ENCODE results near the gene MPDU1. TPM values are rescaled to one million over a fixed set of nuclear protein-coding genes. Genes with fewer than 3 reads are reported as not detected.

MPDU1 gene
- polyA plus RNA-seq, 1 donor (not counting 4 experiments of a cell fraction or from before 2014, with no cell fraction given) = 57.8 TPM

DNA sequence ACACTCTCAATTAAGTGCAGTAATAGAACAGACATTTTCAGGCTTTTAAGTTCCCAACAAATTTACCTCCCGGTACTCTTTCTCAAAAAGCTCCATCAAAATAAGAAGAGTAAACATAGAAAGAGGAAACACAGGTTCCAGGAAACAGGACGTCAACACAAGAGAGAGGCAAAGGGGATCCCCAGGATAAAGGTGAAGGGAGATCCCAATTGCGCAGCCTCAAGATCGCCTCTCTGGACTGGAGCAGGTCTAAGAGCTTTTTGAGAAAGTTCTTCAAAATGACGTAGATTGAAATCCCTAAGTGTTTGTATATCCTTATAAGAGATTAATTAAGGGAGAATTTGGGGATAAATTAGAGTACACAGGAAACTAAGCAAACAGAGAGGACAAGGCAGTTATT lies 35.0 kb downstream of the MPDU1 start:
- dilution Hi-C loops (cut with MboI; ENCODE audit: extremely low pct_ligation_motif_present, low sequenced_read_pairs) = no loop called here
- no peaks in the 10 kb centered on the region for H4K20me1 ChIP-seq (ENCODE audit: control insufficient read depth, extremely low read depth, insufficient read depth, low read length)
- H3K27me3 ChIP-seq (ENCODE audit: control insufficient read depth, extremely low read depth, insufficient read depth, low read length) = no peaks in the 10 kb centered on the region
- H3K4me1 ChIP-seq (ENCODE audit: control insufficient read depth, extremely low read depth, insufficient read depth, low read length) = peaks cover 2% of the 10 kb centered on the region
- no peak for TF ChIP-seq EZH2 (IDR thresholded peaks at IDR 0.05; ENCODE audit: low read length)
- TF ChIP-seq, protein P1, sequence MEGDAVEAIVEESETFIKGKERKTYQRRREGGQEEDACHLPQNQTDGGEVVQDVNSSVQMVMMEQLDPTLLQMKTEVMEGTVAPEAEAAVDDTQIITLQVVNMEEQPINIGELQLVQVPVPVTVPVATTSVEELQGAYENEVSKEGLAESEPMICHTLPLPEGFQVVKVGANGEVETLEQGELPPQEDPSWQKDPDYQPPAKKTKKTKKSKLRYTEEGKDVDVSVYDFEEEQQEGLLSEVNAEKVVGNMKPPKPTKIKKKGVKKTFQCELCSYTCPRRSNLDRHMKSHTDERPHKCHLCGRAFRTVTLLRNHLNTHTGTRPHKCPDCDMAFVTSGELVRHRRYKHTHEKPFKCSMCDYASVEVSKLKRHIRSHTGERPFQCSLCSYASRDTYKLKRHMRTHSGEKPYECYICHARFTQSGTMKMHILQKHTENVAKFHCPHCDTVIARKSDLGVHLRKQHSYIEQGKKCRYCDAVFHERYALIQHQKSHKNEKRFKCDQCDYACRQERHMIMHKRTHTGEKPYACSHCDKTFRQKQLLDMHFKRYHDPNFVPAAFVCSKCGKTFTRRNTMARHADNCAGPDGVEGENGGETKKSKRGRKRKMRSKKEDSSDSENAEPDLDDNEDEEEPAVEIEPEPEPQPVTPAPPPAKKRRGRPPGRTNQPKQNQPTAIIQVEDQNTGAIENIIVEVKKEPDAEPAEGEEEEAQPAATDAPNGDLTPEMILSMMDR (optimal IDR thresholded peaks at IDR 0.05 in 1 of 3, IDR thresholded peaks at IDR 0.05 in 1 of 3, conservative IDR thresholded peaks at IDR 0.05 in 1 of 3; ENCODE audit: extremely low read depth in 1 of 3, insufficient read depth in 2 of 3, low read length in 3 of 3) = no peak
- no peak overlapping the region for H2AFZ ChIP-seq (ENCODE audit: control insufficient read depth, low read length)
- peaks cover 8% of the 10 kb centered on the region for H3K79me2 ChIP-seq (ENCODE audit: control insufficient read depth, insufficient read depth, low read length)
- H3K9me1 ChIP-seq (ENCODE audit: control insufficient read depth, extremely low read depth, insufficient read depth, low read length) = no peaks in the 10 kb centered on the region
- no peak for FAIRE-seq
- no peak overlapping the region for H3K9ac ChIP-seq (ENCODE audit: control insufficient read depth, extremely low read depth, insufficient read depth, low read length)
- no peak for DNase-seq (ENCODE audit: low read depth, low spot score)
- H3K9me3 ChIP-seq (ENCODE audit: control insufficient read depth, low read depth, low read length) = no peaks in the 10 kb centered on the region
- no peak overlapping the region for H3K27ac ChIP-seq (ENCODE audit: control insufficient read depth, insufficient read depth, low read length)
- no peak overlapping the region for H3K4me3 ChIP-seq (ENCODE audit: control insufficient read depth in 2 of 3, extremely low read depth in 1 of 3, insufficient read depth in 2 of 3, low read depth in 1 of 3, low read length in 3 of 3)
- H3K4me2 ChIP-seq (ENCODE audit: control insufficient read depth, extremely low read depth, insufficient read depth, low read depth, low read length) = no peak overlapping the region
- H3K36me3 ChIP-seq (ENCODE audit: control insufficient read depth in 2 of 2, extremely low read depth in 1 of 2, insufficient read depth in 2 of 2, low read length in 2 of 2) = no peaks in the 10 kb centered on the region

DNA sequence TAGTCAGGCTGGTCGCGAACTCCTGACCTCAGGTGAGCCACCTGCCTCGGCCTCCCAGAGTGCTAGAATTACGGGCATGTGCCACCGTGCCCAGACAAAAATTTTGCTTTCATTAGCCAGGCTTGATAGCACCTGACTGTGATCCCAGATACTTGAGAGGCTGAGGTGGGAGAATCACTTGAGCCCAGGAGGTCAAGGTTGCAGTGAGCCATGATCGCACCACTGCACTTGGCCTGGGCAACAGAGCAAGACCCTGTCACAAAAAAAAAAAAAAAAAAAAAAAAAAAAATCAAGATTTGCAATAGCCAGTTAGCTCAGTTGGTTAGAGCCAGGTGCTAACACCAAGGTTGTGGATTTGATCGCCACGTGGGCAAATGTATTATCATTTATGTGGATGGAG lies 37.2 kb downstream of the MPDU1 start:
- TF ChIP-seq, protein P1 (optimal IDR thresholded peaks at IDR 0.05 in 1 of 3, IDR thresholded peaks at IDR 0.05 in 1 of 3, conservative IDR thresholded peaks at IDR 0.05 in 1 of 3; ENCODE audit: extremely low read depth in 1 of 3, insufficient read depth in 2 of 3, low read length in 3 of 3) = no peak
- no peak for TF ChIP-seq EZH2 (IDR thresholded peaks at IDR 0.05; ENCODE audit: low read length)
- Histone ChIP-seq H2AFZ (ENCODE audit: control insufficient read depth, low read length) (no peak overlapping the region), H3K9me3 (ENCODE audit: control insufficient read depth, low read depth, low read length) (no peaks in the 10 kb centered on the region), H3K27ac (ENCODE audit: control insufficient read depth, insufficient read depth, low read length) (no peak overlapping the region), H3K4me1 (ENCODE audit: control insufficient read depth, extremely low read depth, insufficient read depth, low read length) (no peaks in the 10 kb centered on the region), H4K20me1 (ENCODE audit: control insufficient read depth, extremely low read depth, insufficient read depth, low read length) (no peaks in the 10 kb centered on the region), H3K9ac (ENCODE audit: control insufficient read depth, extremely low read depth, insufficient read depth, low read length) (no peak overlapping the region), H3K4me3 (ENCODE audit: control insufficient read depth in 2 of 3, extremely low read depth in 1 of 3, insufficient read depth in 2 of 3, low read depth in 1 of 3, low read length in 3 of 3) (no peak overlapping the region), H3K36me3 (ENCODE audit: control insufficient read depth in 2 of 2, extremely low read depth in 1 of 2, insufficient read depth in 2 of 2, low read length in 2 of 2) (no peaks in the 10 kb centered on the region), H3K79me2 (ENCODE audit: control insufficient read depth, insufficient read depth, low read length) (no peaks in the 10 kb centered on the region), H3K27me3 (ENCODE audit: control insufficient read depth, extremely low read depth, insufficient read depth, low read length) (no peaks in the 10 kb centered on the region), H3K4me2 (ENCODE audit: control insufficient read depth, extremely low read depth, insufficient read depth, low read depth, low read length) (no peak overlapping the region), H3K9me1 (ENCODE audit: control insufficient read depth, extremely low read depth, insufficient read depth, low read length) (no peaks in the 10 kb centered on the region)
- DNase-seq (ENCODE audit: low read depth, low spot score) (no peak), FAIRE-seq (no peak)
- dilution Hi-C loops (cut with MboI; ENCODE audit: extremely low pct_ligation_motif_present, low sequenced_read_pairs) = no loop called here

Data from keratinocyte (primary cell).